GM19395 (cell line): ENCODE measurements around the gene CACNA1D.
A peak's percentile ranks its signal among the peaks of the same experiment; 100 is the strongest.

Experiments
- ATAC-seq: cut with Tn5 transposase; IDR thresholded peaks from one replicate; pipeline ENCODE4 v1.9.1; 2021; ENCODE audit warnings: mild to moderate bottlenecking, moderate library complexity; ENCODE audit not compliant: unreplicated experiment

CACNA1D gene

DNA sequence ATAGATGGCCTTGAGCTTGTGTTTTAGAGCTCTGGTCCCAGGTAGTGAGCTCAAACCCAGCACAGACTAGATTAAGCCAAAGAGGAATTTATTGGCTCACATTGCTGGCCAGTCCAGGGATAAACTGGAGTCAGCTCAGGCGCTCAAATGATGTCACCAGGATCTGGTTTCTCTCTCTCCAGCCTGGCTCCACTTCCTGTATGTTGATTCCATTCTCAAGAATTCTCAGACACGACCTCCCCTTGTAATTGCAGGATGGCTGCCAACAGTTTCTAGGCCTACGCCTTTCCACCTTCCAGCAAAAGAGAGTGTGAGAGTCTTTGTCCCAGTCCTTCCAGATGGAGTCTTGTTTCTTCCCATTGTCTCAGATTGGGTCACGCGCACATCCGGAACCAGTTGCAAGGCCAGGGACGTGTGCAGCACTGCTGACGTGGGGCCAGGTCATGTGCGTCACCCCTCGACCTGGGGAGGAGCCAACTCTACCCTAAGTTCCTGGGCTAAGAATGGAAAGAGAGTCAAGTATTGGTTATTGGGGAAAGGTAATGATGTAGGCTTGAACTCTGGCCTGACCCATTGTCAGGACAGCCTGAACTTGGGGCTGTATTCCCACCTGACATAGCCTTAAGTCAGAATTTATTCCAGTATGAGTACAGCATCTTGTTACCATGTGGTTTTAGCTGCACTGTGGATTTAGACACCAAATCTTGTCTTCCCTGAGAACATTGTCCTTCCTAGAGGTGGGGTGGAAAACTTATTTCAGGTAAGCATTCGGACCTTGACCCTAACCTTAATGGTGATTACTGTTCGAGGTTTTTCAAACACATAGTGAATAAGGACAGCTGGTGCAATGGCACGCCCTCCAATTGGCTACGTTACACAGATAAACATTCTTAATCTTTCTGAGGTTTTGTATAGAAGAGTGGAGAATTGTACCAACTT lies 31.6 kb downstream of the CACNA1D start:
- no peak for ATAC-seq

DNA sequence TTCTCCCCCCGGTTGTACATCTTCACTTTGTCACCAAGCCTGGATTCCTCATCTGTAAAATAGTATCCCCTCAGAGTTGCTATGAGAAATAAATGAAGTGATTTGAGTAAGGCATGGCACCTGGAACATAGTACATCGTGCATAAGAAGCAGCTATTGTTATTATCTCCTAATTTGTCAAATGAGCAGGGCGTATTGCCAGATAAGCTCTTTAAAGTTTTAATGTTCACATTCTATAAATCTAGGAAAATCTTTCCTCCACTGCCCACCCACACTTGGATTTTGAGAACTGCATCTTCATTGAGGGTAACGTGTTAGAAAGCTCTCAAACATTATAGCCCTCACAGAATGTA lies 32.3 kb downstream of the CACNA1D start:
- no peak for ATAC-seq

GRCh38 chr3:53530205-53530604 lies 35.8 kb downstream of the CACNA1D start:
- no peak for ATAC-seq

DNA sequence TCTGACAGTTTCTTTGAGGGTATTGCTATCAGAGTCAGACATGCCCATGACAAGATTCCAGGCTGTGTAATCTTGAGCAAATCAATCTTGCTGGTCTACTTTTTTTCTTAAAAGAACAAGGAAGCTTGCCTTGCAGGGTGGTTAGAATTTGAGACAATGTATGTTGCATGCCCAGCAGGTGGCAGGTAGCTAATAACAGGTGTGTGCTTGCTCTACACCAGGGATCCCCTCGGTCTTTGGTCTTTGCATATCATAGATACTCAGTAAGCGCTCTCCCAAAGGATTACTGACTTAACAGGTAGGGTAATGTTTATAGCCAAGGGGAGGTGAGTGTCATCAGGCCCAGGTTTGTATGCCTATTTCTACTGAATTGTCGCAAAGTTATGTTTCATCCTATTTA lies 37.3 kb downstream of the CACNA1D start:
- ATAC-seq = no peak

GRCh38 chr3:53533472-53533871 lies 39.1 kb downstream of the CACNA1D start:
- no peak for ATAC-seq

DNA sequence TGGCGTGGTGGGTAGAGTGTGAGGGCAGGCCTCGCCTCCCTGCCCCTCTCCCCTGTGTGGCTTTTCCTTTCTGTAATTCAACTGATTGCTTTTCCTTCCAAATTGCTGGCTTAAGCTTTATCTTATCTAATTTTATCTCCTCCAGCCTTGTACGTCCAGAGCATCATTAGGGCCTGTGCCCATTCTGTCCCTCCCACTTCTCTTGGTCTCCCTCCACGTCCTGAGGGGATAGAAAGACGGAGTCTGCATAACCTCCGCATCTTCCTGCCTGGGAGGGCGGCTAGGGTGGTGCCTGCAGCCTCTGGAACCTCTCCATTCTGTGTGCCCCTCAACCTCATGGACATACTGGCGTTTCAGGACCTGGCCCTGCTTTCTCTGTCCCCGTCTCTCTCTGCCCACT lies 39.8 kb downstream of the CACNA1D start:
- no peak for ATAC-seq

- no peak for ATAC-seq
Measured at GRCh38 chr3:53534676-53535400, 40.4 kb downstream of the CACNA1D start.

DNA sequence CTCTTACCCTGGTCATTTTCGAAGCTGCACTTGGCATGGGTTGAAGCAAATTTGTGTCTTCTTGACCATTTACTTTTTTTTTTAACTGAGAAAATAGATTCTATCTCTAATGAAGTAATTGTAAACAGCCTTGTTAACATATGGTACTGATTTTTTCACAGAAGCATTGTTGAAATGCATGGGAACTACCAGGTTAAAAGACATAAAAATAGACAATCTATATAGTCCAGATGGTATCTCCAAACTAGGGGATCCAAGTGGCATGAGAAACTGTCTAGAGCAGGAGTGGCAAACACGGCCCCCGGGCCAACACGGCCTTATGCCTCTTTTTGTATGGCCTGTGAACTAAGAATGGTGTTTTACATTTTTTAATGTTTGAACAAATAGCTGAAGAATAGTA lies 41.9 kb downstream of the CACNA1D start:
- ATAC-seq = no peak

GRCh38 chr3:53544357-53544756 lies 49.9 kb downstream of the CACNA1D start:
- ATAC-seq = no peak

GRCh38 chr3:53545310-53545995 lies 51.0 kb downstream of the CACNA1D start:
- no peak for ATAC-seq

GRCh38 chr3:53545996-53546359 lies 51.6 kb downstream of the CACNA1D start:
- ATAC-seq = no peak

- ATAC-seq = no peak
Measured at GRCh38 chr3:53547327-53547726, 52.9 kb downstream of the CACNA1D start.

- no peak for ATAC-seq
Measured at GRCh38 chr3:53550005-53550620, 55.7 kb downstream of the CACNA1D start.

DNA sequence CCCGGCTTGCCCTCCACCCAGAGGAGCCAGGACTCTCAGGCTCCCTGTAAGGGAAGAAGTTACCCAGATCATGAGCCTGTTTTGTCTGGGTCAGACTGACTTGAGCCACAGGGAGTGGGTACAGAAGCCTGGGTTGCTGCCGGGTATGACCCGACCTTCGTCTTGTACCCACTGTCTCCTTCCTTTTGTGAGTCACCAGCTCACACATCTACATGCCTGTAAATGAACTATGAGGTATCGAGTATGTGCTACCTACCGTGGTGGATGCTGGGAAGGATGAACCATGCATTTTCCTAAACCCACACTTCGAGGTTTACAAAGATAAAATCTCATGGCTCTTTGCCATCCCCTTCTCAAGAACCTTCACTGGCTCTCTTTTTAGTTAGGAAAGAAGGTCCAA lies 56.9 kb downstream of the CACNA1D start:
- no peak for ATAC-seq

DNA sequence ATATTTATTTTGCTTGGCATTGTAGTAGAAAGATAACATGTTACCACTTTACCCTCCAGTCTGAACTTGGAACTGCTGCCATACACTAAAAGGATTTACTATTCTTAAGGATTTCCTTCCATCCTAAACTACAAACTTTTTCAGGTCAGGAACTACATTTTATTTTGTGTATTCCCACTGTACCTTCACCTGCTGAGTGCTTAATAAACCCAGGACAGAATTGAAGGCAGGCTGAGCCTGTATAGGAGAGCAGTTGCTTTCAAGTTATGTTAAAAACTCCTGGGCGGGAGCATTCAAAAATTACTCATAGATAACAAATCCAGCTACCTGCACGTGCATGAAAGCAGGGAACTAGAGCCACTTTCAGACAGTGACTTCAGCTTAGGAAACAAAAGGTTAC lies 58.3 kb downstream of the CACNA1D start:
- no peak for ATAC-seq

DNA sequence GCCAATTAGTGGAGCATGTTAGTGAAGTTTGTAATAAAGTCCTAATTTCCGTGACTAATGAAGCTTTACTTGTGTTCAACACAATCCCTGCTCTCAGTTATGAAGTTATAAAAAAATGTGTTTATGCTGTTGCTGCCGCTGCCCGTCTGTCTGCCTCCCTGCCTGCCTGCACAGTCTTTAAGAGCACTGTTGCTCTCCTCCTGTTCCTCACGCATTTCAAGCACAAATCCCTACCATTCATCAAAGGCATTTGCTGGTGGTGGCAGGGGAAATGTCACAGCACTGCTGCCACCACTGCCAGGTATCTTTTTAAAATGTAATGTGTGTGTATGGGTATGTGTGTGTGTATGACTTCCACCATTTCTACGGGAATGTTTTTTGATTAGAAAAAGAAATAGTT lies 58.8 kb downstream of the CACNA1D start:
- ATAC-seq = no peak

DNA sequence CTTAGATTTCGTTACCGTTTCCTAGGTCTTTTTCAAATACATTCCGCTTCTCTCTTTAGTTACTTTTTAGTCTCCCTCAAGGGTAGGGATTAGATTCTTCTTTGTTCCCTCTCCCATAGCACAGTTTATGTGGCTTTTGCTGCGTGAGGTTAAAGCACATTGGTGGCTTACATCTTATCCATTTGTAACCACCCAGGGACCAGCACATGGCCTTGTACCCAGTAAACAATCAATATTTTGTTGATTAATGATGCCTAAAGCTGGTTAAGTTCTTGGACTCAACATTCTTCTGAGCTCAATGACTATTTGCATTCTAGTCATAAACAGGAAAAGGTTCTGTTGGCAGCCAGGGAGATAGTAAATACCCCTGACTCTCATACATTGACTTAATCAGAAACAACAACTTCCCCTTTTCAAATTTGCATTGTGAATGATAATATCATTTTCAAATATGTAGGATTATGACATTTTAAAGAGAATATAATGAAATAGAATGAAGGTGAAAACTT lies 60.2 kb downstream of the CACNA1D start:
- peak; percentile 91 for ATAC-seq

DNA sequence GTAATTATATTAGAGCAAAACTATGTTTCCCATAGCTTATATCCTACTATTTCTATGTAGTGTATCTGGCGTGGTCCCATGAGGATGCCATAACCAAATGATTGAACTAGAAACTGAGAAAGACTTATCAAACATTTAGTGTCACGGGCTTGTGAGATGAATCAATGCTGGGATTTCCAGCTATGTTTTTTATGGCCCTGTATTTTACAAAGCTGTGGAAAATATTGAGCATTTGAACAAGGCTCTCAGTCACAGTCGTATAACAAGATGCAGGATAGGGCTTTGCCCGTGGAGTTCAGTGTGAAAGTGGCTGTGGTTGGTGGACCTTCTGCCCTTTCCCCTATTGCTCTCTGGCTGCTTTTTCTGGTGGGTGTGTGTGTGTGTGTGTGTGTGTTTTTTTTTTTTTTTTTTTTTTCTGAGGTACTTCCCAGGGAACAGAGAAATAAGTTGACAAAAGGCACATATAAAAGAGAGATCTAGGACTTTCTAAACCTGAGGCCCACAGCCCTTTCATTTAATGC lies 60.7 kb downstream of the CACNA1D start:
- ATAC-seq = peak; percentile 79

DNA sequence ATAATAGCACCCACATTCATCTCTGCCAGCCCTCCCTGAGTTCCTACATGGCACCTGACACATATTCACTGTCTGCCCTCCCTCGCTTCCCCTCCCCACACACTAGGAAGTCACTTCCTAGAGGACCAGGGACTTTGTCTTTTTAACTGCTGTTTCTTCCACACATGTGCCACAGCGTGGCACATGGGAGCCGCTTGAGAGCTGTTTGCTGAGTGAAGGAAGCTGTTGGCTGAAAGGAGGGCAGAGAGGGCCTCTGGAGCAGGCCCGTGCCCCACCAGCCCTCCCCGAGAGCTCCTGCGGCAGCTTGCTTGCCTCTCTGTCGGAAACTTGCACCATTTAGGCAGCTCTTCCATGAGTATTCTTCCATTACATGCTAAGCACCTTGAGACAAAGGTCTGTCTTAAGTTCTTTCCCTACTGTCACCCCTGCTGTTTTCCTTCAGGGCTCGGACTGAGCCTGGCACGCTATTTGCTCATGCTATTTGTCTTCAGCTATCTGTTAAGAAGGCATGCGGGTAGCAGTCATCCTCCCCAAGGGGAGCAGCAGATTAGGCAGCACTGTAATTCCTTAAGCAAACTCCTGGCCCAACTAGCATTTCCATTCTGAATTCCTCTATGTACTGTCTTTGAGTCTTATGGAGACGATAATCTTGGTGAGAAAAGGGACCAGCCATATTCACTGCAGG lies 72.2 kb downstream of the CACNA1D start:
- ATAC-seq = no peak

DNA sequence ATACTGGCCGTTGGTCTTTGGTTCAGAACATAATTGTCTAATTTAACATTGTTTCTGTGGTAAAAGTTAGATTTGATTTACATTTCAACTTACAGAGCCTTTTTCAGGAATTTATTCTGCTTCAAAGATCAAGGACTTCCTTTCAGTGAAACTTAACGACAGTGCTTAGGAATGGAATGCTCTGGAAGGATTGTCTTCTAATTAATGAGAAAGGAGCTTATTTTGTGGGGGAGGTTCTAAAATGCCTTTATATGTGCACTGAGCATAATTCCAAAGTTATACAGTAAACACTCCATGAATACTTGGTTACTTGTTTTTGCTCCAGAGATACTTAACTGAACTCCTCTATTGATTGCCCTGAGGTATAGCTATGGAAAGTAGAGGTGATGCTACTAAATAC lies 75.7 kb downstream of the CACNA1D start:
- ATAC-seq = no peak
